Mesothelial cell of epicardium (in vitro differentiated cells): ENCODE results near the gene LEPROT. TPM values are rescaled to one million over a fixed set of nuclear protein-coding genes. Genes with fewer than 3 reads are reported as not detected.

Experiments
- DNase-seq, 2 experiments: peaks; one replicate each; pipeline ENCODE4 v3.0.0; 2021; ENCODE audit warnings: low spot score in 2 of 2; ENCODE audit not compliant: unreplicated experiment in 2 of 2
- H3K27ac Mint-ChIP-seq: 2 replicates; pipeline ENCODE4 v1.8.0; 2021; ENCODE audit warnings: mixed read lengths
- H3K27me3 Mint-ChIP-seq: 2 replicates; pipeline ENCODE4 v1.8.0; 2021; ENCODE audit warnings: low read depth, mixed read lengths
- H3K36me3 Mint-ChIP-seq: 2 replicates; pipeline ENCODE4 v1.8.0; 2021; ENCODE audit warnings: mixed read lengths
- H3K4me1 Mint-ChIP-seq: 2 replicates; pipeline ENCODE4 v1.8.0; 2021; ENCODE audit warnings: mixed read lengths
- H3K4me3 Mint-ChIP-seq: 2 replicates; pipeline ENCODE4 v1.8.0; 2021; ENCODE audit warnings: mild to moderate bottlenecking, moderate library complexity, mixed read lengths
- H3K9me3 Mint-ChIP-seq: 2 replicates; pipeline ENCODE4 v1.8.0; 2021; ENCODE audit warnings: mixed read lengths
- CTCF ChIP-seq: fragments of 200-600 bp; sonication (generic); IDR thresholded peaks from one replicate; pipeline ENCODE4 v1.5.0; 2021; ENCODE audit warnings: antibody characterized with exemption; ENCODE audit not compliant: unreplicated experiment
- total RNA-seq: library from RNA; stranded (reverse); gene quantifications from 3 replicates; pipeline ENCODE4 v1.2.1, GENCODE V29; 2021

Gene LEPROT
- total RNA-seq, 1 donor from 2014 or later: 65.7 TPM

DNA sequence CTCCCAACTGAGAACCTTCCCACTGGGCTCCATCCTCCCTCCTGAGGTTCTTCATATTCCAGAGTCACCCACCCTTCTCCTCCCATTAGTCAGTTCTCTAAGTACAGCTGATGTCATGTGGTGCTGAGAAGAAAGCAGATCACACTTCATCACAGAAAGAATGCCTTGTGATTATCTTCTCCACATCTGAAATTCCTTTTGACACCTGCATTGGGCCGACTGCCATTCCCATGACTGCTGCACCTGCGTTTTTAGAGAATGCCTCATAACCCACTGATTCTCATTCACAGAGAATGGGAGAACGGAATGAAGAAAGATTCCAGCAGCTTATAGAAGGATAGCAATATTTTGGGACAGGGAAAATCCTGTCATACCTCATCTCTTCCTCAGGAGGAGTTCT lies 14.3 kb downstream of the LEPROT start:
- DNase-seq: no peak
- H3K27me3 Mint-ChIP-seq: no peaks in the 10 kb centered on the region
- peaks cover 14% of the 10 kb centered on the region for H3K36me3 Mint-ChIP-seq
- H3K9me3 Mint-ChIP-seq: no peaks in the 10 kb centered on the region
- peaks cover 23% of the 10 kb centered on the region for H3K4me1 Mint-ChIP-seq
- H3K27ac Mint-ChIP-seq: peak overlapping the region; percentile 83
- no peak for TF ChIP-seq CTCF
- H3K4me3 Mint-ChIP-seq: no peak overlapping the region

GRCh38 chr1:65435987-65436386 lies 15.5 kb downstream of the LEPROT start:
- no peak for DNase-seq
- H3K27ac Mint-ChIP-seq: peak overlapping the region; percentile 75
- H3K36me3 Mint-ChIP-seq: peaks cover 11% of the 10 kb centered on the region
- TF ChIP-seq CTCF: no peak
- no peaks in the 10 kb centered on the region for H3K27me3 Mint-ChIP-seq
- no peaks in the 10 kb centered on the region for H3K9me3 Mint-ChIP-seq
- no peak overlapping the region for H3K4me3 Mint-ChIP-seq
- H3K4me1 Mint-ChIP-seq: peaks cover 31% of the 10 kb centered on the region

- Mint-ChIP-seq H3K4me1 (peaks cover 36% of the 10 kb centered on the region), H3K36me3 (peaks cover 11% of the 10 kb centered on the region), H3K9me3 (peaks cover 4% of the 10 kb centered on the region), H3K4me3 (no peak overlapping the region), H3K27me3 (no peaks in the 10 kb centered on the region), H3K27ac (no peak overlapping the region)
- DNase-seq: no peak
- TF ChIP-seq CTCF: no peak
Measured at GRCh38 chr1:65437616-65438015, 17.1 kb downstream of the LEPROT start.

DNA sequence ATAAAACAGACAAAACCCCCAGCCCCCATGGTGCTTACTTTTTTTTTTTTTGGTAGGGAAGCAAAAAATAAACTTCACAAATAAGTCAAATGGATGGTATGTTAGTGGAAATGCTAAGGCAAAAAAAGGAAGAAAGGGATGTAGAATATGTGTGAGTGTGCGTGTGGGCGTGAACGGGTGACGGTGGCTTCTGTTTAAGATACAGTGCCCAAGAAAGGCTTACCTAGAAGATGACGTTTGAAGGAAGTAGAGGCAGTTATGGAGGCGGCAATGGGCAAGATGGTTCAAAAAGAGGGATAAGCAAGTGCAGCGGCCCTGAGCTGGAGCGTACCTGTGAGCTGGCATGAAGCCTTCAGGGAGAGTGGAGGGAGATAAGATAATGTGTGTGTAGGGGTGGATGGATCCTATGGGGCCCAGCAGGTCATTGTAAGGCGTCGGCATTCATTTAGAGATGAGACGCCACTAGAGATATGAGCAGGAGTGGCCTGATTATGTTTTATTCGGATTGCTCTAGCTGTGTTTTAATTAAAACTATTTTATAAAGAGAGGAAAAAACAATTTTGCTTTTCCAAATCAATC lies 19.9 kb downstream of the LEPROT start:
- no peak for DNase-seq
- Mint-ChIP-seq H3K4me1 (peaks cover 27% of the 10 kb centered on the region), H3K27ac (no peak overlapping the region), H3K4me3 (no peak overlapping the region), H3K27me3 (no peaks in the 10 kb centered on the region), H3K36me3 (peaks cover 5% of the 10 kb centered on the region), H3K9me3 (peaks cover 6% of the 10 kb centered on the region)
- no peak for TF ChIP-seq CTCF

GRCh38 chr1:65440915-65441314 lies 20.4 kb downstream of the LEPROT start:
- Mint-ChIP-seq H3K4me3 (no peak overlapping the region), H3K9me3 (peaks cover 6% of the 10 kb centered on the region), H3K36me3 (peaks cover 5% of the 10 kb centered on the region), H3K27me3 (no peaks in the 10 kb centered on the region), H3K4me1 (peaks cover 22% of the 10 kb centered on the region), H3K27ac (no peak overlapping the region)
- no peak for TF ChIP-seq CTCF
- DNase-seq: no peak

- TF ChIP-seq CTCF: no peak
- Mint-ChIP-seq H3K27ac (no peak overlapping the region), H3K27me3 (no peaks in the 10 kb centered on the region), H3K4me3 (no peak overlapping the region), H3K36me3 (peaks cover 5% of the 10 kb centered on the region), H3K4me1 (peaks cover 18% of the 10 kb centered on the region), H3K9me3 (peaks cover 6% of the 10 kb centered on the region)
- no peak for DNase-seq
Measured at GRCh38 chr1:65441464-65441863, 21.0 kb downstream of the LEPROT start.
